HepG2 (cell line): Measurements from ENCODE around the gene POLR1G. TPM values are rescaled to one million over a fixed set of nuclear protein-coding genes. Genes with fewer than 3 reads are reported as not detected.
A peak's percentile ranks its signal among the peaks of the same experiment; 100 is the strongest.

Source experiments
- CHD4 ChIP-seq: fragments of 200-600 bp; sonication (generic); IDR thresholded peaks from 2 replicates; pipeline ENCODE4 v1.7.0; 2017; ENCODE audit warnings: mild to moderate bottlenecking, low read length, borderline replicate concordance
- GFI1 ChIP-seq: sonication (generic); formaldehyde crosslinking; IDR thresholded peaks from 2 replicates; pipeline ENCODE4 v1.5.0; 2020; ENCODE audit warnings: missing genetic modification reagents, mild to moderate bottlenecking, borderline replicate concordance
- NONO ChIP-seq, 2 experiments: fragments of 450-650 bp in 1 of 2; sonication (generic) in 1 of 2; formaldehyde crosslinking in 1 of 2; IDR thresholded peaks in 1 of 2; conservative IDR thresholded peaks in 1 of 2; 2 replicates each; pipeline versions ENCODE4 v1.6.1 to v1.8.0; 2017 to 2022; ENCODE audit warnings: mild to moderate bottlenecking in 1 of 2, missing genetic modification reagents in 1 of 2, moderate library complexity in 1 of 2
- SNAI1 ChIP-seq: sonication (generic); formaldehyde crosslinking; IDR thresholded peaks from 2 replicates; pipeline ENCODE4 v1.5.0; 2020; ENCODE audit warnings: mild to moderate bottlenecking, missing genetic modification reagents, borderline replicate concordance
- ZBED4 ChIP-seq: sonication (generic); formaldehyde crosslinking; IDR thresholded peaks from 2 replicates; pipeline ENCODE4 v1.4.0; 2020; ENCODE audit warnings: missing genetic modification reagents, borderline replicate concordance
- ZMAT3 ChIP-seq: sonication (generic); formaldehyde crosslinking; conservative IDR thresholded peaks from 2 replicates; pipeline ENCODE4 v1.7.0; 2021; ENCODE audit warnings: missing genetic modification reagents
- ZNF296 ChIP-seq: sonication (generic); formaldehyde crosslinking; conservative IDR thresholded peaks from 2 replicates; pipeline ENCODE4 v1.5.0; 2020; ENCODE audit warnings: mild to moderate bottlenecking, missing genetic modification reagents
- ZNF598 ChIP-seq: sonication (generic); formaldehyde crosslinking; IDR thresholded peaks from 2 replicates; pipeline ENCODE4 v1.5.1; 2020; ENCODE audit warnings: mild to moderate bottlenecking, missing genetic modification reagents, borderline replicate concordance
- ZNF672 ChIP-seq: sonication (generic); formaldehyde crosslinking; IDR thresholded peaks from 2 replicates; pipeline ENCODE4 v1.8.1; 2022; ENCODE audit warnings: missing genetic modification reagents
- ZNF709 ChIP-seq: sonication (generic); formaldehyde crosslinking; IDR thresholded peaks from 2 replicates; pipeline ENCODE4 v1.5.0; 2020; ENCODE audit warnings: mild to moderate bottlenecking, missing genetic modification reagents
- ZNF782 ChIP-seq: sonication (generic); formaldehyde crosslinking; IDR thresholded peaks from 2 replicates; pipeline ENCODE4 v1.4.0; 2020; ENCODE audit warnings: missing genetic modification reagents, mild to moderate bottlenecking, borderline replicate concordance
- ZNF792 ChIP-seq: IDR thresholded peaks from 2 replicates; pipeline ENCODE4 v1.6.1; 2016
- ZSCAN20 ChIP-seq: sonication (generic); formaldehyde crosslinking; IDR thresholded peaks from 2 replicates; pipeline ENCODE4 v1.4.0; 2020; ENCODE audit warnings: missing genetic modification reagents, mild to moderate bottlenecking, borderline replicate concordance
- polyA plus RNA-seq, 8 experiments: library from polyadenylated mRNA; depleted of rRNA in 3 of 8; stranded (reverse) in 7 of 8; unstranded in 1 of 8; fragments of >200 nt; fragmentation: Illumina TruSeq in 4 of 8; extraction: Trizol in 4 of 8; gene quantifications; 2 replicates each; pipeline versions ENCODE4 v1.2.1 to v1.2.3, GENCODE V29; 2011 to 2016; ENCODE audit warnings: low read depth in 4 of 8, missing spikeins in 1 of 8, mixed read lengths in 1 of 8; ENCODE audit not compliant: insufficient read depth in 1 of 8
- total RNA-seq, 5 experiments: library from RNA; depleted of rRNA; stranded (reverse); fragments of >200 nt; fragmentation: Illumina TruSeq; extraction: Trizol; gene quantifications; 2 replicates each; pipeline ENCODE4 v1.2.3, GENCODE V29; 2016; ENCODE audit warnings: low read depth in 1 of 5
- TF ChIP-seq, protein P1 (sequence below): sonication (generic); formaldehyde crosslinking; IDR thresholded peaks from 2 replicates; pipeline ENCODE4 v1.5.0; 2020; ENCODE audit warnings: mild to moderate bottlenecking, missing genetic modification reagents, borderline replicate concordance
- TF ChIP-seq, protein P2 (sequence below): sonication (generic); formaldehyde crosslinking; IDR thresholded peaks from 2 replicates; pipeline ENCODE4 v1.5.0; 2020; ENCODE audit warnings: missing genetic modification reagents

The POLR1G gene
- total and polyA plus RNA-seq, 2 of the 13 experiments (the other 11 are each of a cell fraction or from before 2014, with no cell fraction given): 3.5 to 20.8 TPM

DNA sequence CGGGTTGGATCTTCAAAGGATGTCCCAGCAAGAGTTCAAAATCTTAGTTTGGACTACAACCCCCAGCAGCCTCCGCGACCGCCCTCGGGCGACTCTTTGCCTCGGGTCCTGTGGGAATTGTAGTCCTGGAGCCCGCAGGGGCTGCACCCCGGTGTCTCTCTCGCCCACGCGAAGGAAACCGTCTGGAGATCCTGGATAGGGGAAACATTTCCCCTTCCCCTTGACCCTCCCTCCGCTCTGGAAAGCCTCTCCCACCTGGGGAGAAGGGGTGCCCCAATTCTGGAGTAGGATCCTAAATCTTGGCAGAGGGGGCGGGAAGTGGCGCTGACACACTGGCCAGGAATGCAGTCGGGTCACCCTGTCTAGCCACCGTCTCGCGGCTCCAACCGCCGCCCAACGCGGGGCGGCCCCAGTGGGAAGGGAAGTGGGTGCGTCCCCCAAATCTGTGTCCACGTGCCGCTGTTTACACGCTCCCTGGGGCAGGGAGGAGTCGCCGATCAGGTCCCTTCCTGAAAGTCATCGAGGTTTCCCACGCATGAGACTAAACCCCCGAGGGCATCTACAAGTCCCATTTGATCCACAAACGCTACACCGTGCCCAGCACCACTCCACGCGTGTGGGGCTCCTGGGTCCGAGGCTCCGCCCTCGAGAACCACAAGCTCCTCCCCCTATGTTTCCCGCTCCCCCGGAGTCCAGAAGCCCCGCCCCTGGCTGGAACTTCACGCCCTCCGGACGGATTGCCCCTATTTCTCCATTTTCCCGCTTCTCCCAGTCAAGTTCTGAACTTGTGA, 814 bp upstream of the POLR1G start (continued):
- TF ChIP-seq ZBED4 (CRISPR knock-in tag) (no peak; the same call in 1 of the 2 replicates), ZNF296 (CRISPR knock-in tag) (no peak), ZNF672 (CRISPR knock-in tag) (no peak), SNAI1 (CRISPR knock-in tag) (no peak), NONO (IDR thresholded peaks at IDR 0.05) (no peak), NONO (CRISPR knock-in tag; conservative IDR thresholded peaks at IDR 0.05) (no peak; the same call in 1 of the 2 replicates), GFI1 (CRISPR knock-in tag) (no peak; the same call in 1 of the 2 replicates), ZSCAN20 (CRISPR knock-in tag) (no peak), ZNF792 (CRISPR knock-in tag) (0 out of 2 replicates have a peak, but pooled peaks have one; percentile 15), CHD4 (0 out of 2 replicates have a peak, but pooled peaks have one; percentile 11), ZNF598 (CRISPR knock-in tag) (no peak), ZMAT3 (CRISPR knock-in tag) (no peak), ZNF709 (CRISPR knock-in tag) (no peak), ZNF782 (CRISPR knock-in tag) (no peak)
- TF ChIP-seq, protein P1, sequence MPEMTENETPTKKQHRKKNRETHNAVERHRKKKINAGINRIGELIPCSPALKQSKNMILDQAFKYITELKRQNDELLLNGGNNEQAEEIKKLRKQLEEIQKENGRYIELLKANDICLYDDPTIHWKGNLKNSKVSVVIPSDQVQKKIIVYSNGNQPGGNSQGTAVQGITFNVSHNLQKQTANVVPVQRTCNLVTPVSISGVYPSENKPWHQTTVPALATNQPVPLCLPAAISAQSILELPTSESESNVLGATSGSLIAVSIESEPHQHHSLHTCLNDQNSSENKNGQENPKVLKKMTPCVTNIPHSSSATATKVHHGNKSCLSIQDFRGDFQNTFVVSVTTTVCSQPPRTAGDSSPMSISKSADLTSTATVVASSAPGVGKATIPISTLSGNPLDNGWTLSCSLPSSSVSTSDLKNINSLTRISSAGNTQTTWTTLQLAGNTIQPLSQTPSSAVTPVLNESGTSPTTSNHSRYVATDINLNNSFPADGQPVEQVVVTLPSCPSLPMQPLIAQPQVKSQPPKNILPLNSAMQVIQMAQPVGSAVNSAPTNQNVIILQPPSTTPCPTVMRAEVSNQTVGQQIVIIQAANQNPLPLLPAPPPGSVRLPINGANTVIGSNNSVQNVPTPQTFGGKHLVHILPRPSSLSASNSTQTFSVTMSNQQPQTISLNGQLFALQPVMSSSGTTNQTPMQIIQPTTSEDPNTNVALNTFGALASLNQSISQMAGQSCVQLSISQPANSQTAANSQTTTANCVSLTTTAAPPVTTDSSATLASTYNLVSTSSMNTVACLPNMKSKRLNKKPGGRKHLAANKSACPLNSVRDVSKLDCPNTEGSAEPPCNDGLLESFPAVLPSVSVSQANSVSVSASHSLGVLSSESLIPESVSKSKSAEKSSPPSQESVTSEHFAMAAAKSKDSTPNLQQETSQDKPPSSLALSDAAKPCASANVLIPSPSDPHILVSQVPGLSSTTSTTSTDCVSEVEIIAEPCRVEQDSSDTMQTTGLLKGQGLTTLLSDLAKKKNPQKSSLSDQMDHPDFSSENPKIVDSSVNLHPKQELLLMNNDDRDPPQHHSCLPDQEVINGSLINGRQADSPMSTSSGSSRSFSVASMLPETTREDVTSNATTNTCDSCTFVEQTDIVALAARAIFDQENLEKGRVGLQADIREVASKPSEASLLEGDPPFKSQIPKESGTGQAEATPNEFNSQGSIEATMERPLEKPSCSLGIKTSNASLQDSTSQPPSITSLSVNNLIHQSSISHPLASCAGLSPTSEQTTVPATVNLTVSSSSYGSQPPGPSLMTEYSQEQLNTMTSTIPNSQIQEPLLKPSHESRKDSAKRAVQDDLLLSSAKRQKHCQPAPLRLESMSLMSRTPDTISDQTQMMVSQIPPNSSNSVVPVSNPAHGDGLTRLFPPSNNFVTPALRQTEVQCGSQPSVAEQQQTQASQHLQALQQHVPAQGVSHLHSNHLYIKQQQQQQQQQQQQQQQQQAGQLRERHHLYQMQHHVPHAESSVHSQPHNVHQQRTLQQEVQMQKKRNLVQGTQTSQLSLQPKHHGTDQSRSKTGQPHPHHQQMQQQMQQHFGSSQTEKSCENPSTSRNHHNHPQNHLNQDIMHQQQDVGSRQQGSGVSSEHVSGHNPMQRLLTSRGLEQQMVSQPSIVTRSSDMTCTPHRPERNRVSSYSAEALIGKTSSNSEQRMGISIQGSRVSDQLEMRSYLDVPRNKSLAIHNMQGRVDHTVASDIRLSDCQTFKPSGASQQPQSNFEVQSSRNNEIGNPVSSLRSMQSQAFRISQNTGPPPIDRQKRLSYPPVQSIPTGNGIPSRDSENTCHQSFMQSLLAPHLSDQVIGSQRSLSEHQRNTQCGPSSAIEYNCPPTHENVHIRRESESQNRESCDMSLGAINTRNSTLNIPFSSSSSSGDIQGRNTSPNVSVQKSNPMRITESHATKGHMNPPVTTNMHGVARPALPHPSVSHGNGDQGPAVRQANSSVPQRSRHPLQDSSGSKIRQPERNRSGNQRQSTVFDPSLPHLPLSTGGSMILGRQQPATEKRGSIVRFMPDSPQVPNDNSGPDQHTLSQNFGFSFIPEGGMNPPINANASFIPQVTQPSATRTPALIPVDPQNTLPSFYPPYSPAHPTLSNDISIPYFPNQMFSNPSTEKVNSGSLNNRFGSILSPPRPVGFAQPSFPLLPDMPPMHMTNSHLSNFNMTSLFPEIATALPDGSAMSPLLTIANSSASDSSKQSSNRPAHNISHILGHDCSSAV: no peak
- TF ChIP-seq, protein P2, sequence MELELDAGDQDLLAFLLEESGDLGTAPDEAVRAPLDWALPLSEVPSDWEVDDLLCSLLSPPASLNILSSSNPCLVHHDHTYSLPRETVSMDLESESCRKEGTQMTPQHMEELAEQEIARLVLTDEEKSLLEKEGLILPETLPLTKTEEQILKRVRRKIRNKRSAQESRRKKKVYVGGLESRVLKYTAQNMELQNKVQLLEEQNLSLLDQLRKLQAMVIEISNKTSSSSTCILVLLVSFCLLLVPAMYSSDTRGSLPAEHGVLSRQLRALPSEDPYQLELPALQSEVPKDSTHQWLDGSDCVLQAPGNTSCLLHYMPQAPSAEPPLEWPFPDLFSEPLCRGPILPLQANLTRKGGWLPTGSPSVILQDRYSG (CRISPR knock-in tag): no peak
